HL-60/S4 treated with retinoic acid at 250 ng/mL for 4 days and 3 days (cell line): ENCODE measurements around the gene C4orf17.
"Not testable (repeated sequence)": the region's sequence is repeated elsewhere in the genome, so short reads cannot be mapped to it uniquely, and the experiment has no call there.

Experiments
- in situ Hi-C: fragments of 300-500 bp; cut with MboI; formaldehyde crosslinking; loops from 2 replicates; pipeline ENCODE4 v1.7.0; 2022; ENCODE audit warnings: low sequenced_read_pairs

C4orf17 gene

DNA sequence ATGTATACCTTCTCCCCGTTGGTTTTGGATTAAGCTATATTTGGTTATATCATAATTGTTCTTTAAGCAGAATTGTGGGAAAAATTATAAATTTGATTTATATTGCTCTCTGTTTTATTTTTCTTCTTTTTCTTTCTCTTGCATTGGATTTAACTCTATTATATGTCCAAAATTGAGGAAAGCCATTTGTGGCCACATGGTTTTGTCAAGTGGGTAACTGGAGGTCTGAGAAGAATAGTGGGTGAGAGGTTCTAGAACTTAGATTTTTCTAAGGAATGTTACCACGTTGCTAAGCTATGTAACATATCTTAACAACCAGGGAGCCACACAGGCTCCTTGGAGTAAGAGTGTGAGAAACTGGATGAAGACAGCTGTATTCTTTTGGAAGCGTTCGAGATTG is at the start of gene C4orf17:
TSS of gene C4orf17 (plus strand) at position 301 of the 400 bp plus-strand sequence. CDS start 2,061 bp downstream, outside the sequence.
- in situ Hi-C loops, result no loop called here

GRCh38 chr4:99461623-99462401 is 49.0 kb upstream of the C4orf17 start:
- in situ Hi-C loops, result no loop called here

DNA sequence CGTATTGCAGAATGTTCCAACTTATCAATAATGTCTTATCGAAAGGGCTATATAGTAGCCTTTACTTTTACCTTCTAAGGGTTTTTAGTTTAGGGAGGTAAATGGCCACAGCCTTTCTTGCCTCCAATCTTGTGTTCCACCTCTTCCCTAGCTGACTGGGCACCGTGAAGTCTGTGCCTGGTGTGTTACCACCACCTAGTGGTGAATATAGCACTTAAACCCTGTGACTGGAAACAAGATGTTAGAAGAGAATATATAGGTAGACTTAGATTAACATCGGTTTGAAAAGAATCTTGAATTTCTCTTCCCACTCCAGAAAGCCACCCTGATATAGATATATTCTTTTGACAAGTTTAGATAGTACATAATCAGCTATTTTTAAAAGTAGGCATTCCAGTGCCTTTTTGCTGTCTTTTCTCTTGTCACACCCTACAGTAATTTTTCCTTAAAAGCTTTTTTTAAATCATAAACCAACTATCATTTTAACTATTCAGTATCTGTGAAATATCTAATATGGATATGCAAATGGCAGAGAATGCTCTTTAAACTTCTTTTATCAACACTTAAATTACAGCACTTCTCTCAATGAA is 47.9 kb upstream of the C4orf17 start:
- in situ Hi-C loops, result no loop called here

DNA sequence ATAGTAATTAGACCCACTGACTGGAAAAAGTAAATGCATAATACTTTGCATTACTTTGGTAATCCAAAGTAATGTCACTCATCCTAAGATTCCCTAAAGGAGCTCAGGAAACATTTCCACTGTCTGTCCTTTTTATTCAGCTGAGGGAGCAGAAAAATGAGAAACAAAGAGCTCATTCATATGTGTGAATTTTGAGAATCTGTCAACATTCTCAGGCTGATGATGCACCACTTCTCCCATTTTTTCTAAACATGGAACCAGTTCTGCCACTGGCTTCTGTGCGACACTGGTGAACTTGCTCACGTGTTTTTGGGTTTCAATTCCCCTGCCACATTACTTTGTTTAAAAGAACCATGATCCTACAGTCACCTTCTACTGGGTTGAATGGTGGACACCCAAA is 47.3 kb upstream of the C4orf17 start:
- in situ Hi-C loops, result no loop called here

DNA sequence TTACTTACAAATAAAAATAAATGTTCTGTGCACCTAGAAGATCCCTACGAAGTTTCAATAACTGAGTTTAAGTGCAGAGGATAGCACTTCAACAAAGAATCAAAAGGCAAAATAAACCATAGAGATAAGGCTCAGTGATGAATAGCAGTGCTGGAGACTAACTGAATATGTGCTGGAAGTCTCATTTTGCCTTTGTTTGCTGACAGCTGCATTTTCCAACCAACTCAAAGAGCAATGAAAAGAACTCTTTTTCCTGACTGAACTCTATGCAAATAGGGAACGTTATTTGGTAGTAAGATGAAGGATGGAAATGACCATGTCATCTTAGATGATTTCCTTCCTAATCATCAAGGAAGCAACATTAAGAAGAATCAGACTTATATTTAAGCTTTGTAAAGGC is 42.9 kb upstream of the C4orf17 start:
- in situ Hi-C loops, result no loop called here

DNA sequence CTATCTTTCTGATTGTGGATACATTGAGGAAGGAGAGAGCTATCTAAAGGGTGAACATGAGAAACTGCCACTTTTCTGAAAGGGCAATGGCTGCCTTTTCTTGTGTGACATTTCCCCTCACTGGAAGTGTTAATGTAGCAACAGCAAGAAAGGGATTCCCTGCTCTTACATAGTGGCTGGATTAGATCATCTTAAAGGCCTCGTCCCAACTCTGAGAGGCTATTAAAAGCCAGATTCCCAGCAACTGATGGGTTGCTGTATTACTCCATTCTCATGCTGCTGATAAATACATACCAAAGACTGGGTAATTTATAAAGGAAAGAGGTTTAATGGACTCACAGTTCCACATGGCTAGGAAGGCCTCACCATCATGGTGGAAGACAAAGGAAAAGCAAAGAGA is 41.9 kb upstream of the C4orf17 start:
- in situ Hi-C loops, result no loop called here

- in situ Hi-C loops, result no loop called here
These were observed 39.5 kb upstream of the C4orf17 start for GRCh38 chr4:99471349-99471748.

GRCh38 chr4:99471896-99472295 is 38.9 kb upstream of the C4orf17 start:
- in situ Hi-C loops, result no loop called here

DNA sequence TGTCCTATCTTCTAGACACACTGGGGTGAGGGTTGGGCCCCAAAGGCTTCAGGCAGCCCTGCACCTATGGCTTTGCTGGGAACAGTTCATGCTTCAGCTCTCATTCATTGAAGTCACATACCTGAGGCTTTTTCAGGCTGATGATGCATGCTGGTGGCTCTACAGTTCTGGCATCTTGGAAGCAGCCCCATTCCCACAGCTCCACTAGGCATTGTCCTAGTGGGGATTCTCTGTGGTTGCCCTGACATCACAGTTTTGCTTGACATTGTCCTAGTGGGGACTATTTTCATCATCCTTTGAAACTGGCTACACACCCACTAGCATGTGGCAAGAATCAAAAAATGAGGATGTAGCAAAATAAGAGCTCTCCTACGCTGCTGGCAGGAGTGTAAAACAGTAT is 37.7 kb upstream of the C4orf17 start:
- in situ Hi-C loops, result no loop called here

- in situ Hi-C loops, result no loop called here
These were observed 27.2 kb upstream of the C4orf17 start for GRCh38 chr4:99483636-99484035.

- in situ Hi-C loops, result no loop called here
These were observed 25.6 kb upstream of the C4orf17 start for GRCh38 chr4:99485212-99485611.

GRCh38 chr4:99486648-99487047 is 24.2 kb upstream of the C4orf17 start:
- in situ Hi-C loops, result not testable (repeated sequence)

- in situ Hi-C loops, result no loop called here
These were observed 20.5 kb upstream of the C4orf17 start for GRCh38 chr4:99490286-99490685.

DNA sequence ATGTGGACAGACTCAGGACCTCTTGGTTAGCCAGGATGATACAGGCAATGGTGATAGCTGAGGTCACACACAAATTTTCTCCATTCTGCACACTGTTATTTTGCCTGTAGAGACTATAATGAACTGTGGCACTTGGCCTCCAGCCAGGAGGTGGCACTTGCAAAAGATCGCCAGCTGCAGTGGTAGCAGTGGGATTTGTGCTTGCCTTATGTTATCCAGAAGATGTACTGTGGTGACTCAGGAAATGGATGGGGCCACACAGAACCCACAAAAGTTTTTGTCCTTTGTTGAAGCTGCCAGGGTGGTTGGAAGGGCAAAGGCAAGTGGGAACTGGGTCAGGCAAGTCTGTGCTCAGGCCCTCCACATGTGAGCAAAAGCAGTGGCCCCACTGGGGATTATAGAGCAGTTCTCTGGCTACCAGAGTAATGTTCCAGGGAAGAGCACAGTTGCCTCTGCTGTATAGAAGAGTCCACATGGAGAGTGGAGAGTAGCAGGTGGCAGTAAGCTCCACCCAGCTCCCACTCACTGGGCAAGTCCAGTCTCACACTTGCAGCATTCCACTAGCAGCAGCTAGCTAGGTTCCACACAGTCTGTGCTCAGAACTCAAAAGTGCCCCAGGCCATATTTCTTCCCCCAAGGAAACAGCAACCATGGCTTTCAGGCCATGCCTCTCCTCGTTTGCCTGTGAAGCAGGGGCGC is 5.9 kb upstream of the C4orf17 start:
- in situ Hi-C loops, result no loop called here

DNA sequence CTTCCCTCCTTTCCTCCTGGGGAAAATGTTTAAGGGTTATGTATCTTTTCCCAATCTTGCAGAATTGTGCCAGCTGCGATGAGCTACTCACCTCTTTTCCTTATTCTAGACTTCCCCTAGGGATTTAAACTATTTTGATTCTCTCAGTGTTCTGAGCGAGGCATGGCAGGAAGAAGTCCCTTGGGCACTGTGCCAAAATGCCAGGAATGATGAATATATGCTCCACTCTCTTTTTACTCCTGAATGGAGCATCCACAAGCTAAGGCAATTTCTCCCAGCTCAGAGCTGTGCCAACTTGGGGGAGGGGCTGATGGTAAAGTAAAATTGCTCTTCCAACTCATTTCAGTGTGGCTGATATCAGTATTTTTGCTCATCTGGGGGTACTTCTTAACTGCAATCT is 4.0 kb upstream of the C4orf17 start:
- in situ Hi-C loops, result no loop called here

DNA sequence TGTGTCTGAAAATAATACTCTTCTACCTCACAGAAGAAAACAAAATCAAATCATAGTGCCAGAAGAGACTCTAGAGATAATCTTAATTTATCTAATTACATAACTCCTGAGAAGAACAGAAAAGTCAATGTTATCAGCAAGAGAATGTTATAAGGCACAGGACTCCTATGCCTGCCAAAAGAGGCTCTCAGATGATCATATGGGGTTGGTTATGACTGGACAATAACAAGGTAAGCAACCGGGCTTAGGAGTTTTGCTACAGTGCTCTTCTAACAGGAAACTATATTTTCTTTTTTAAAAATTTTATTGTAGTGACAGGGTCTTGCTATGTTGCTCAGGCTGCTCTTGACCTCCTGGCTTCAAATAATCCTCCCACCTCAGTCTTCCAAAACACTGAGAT is 3.5 kb upstream of the C4orf17 start:
- in situ Hi-C loops, result no loop called here

GRCh38 chr4:99507762-99508161 is 3.1 kb upstream of the C4orf17 start:
- in situ Hi-C loops, result no loop called here

DNA sequence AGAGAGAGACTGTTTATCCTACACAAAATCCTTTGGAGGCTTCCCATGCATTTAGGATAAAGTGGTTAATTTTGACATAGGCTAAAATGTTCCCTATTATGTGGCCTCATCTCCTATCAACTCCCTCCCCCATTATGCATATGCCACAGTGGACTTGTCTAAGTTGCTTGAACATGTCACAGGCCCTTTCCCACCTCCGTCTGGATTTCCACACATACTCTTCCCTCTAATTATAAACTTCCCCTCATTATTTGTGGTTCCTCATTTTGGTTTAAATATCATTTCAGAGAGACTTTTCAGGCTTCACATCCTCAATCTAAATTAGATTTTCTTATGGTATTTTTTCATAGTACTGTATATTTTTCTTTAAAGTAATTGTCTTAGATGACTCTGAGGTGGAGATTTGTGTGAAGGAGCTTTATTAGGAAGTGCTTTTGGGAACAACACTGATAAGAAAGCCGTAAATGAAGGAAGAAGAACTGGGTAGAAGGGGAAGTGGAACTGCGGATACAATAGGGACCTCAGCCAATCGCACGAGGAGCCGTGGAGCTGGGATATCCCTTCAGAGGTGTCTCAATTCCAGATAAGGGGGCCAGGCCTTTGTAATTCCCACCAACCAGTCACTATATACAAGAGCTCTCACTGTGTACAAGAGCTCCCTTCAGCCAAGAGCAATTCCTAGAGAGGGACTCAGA is 7.9 kb downstream of the C4orf17 start:
- in situ Hi-C loops, result no loop called here

DNA sequence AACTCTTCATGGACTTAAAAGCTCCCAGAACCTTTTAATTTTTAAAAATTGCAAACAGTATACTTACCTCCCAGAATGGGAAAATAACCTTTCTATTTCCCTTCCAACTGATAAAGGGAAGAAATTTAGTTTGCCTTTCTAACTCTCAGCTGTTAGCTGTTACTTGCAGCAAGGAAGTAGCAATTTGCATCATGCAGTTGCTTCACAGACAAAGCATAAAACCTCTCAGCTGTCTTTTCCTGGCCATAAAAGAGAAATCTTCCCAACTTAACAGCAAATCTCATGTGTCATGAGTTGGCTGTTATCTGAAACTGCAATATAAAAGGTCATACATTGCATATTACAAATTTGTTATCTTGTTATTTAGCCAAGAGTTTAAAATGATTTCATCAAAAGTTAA is 18.4 kb downstream of the C4orf17 start:
- in situ Hi-C loops, result no loop called here

- in situ Hi-C loops, result no loop called here
These were observed 19.1 kb downstream of the C4orf17 start for GRCh38 chr4:99529956-99530355.

- in situ Hi-C loops, result not testable (repeated sequence)
These were observed 23.9 kb downstream of the C4orf17 start for GRCh38 chr4:99534699-99535098.
